Spleen (tissue), 11 donors: ENCODE measurements around the gene TNPO2. TPM values are rescaled to one million over a fixed set of nuclear protein-coding genes. Genes with fewer than 3 reads are reported as not detected.
"Not testable (repeated sequence)": the region's sequence is repeated elsewhere in the genome, so short reads cannot be mapped to it uniquely, and the experiment has no call there.

Experiments
- DNase-seq: peaks from one replicate; pipeline ENCODE4 v3.0.0-alpha.2; 2020
- H3K27ac ChIP-seq, 8 donors: fragments of 200-600 bp; sonication (generic) in 7 of 8; 1 replicate in 4 of 8; 2 replicates in 4 of 8; pipeline versions ENCODE4 v1.5.0 to v1.8.0; 2016 to 2021; ENCODE audit warnings: inconsistent platforms in 4 of 8, mild to moderate bottlenecking in 4 of 8, moderate library complexity in 1 of 8
- H3K27me3 ChIP-seq, 7 donors: fragments of 200-600 bp; sonication (generic) in 6 of 7; replicated peaks in 1 of 7; 1 replicate in 4 of 7; 2 replicates in 3 of 7; pipeline versions ENCODE4 v1.5.0 to v1.8.0; 2016 to 2021; ENCODE audit warnings: inconsistent platforms in 3 of 7, mild to moderate bottlenecking in 1 of 7
- H3K36me3 ChIP-seq, 6 donors: fragments of 200-600 bp; sonication (generic) in 5 of 6; 1 replicate in 4 of 6; 2 replicates in 2 of 6; pipeline versions ENCODE4 v1.5.0 to v1.8.0; 2016 to 2021; ENCODE audit warnings: inconsistent platforms in 2 of 6
- H3K4me1 ChIP-seq, 6 donors: fragments of 200-600 bp; sonication (generic) in 5 of 6; 1 replicate in 3 of 6; 2 replicates in 3 of 6; pipeline versions ENCODE4 v1.5.0 to v1.8.0; 2016 to 2021; ENCODE audit warnings: inconsistent platforms in 3 of 6
- H3K4me3 ChIP-seq, 8 donors: fragments of 200-600 bp; sonication (generic) in 7 of 8; 1 replicate in 4 of 8; 2 replicates in 4 of 8; pipeline versions ENCODE4 v1.5.0 to v1.8.0; 2016 to 2021; ENCODE audit warnings: inconsistent platforms in 4 of 8, mild to moderate bottlenecking in 4 of 8, moderate library complexity in 2 of 8
- H3K9me3 ChIP-seq, 8 donors: fragments of 200-600 bp; sonication (generic) in 7 of 8; 1 replicate in 4 of 8; 2 replicates in 4 of 8; pipeline versions ENCODE4 v1.5.0 to v1.8.0; 2016 to 2021; ENCODE audit warnings: inconsistent platforms in 4 of 8
- POLR2A ChIP-seq, 3 donors: fragments of 450-650 bp; IDR thresholded peaks; one replicate each; pipeline ENCODE4 v1.5.1; 2017; ENCODE audit warnings: antibody characterized with exemption in 3 of 3, mild to moderate bottlenecking in 1 of 3
- POLR2AphosphoS5 ChIP-seq, 3 donors: sonication (generic); formaldehyde crosslinking; IDR thresholded peaks; one replicate each; pipeline ENCODE4 v1.5.1; 2017; ENCODE audit warnings: antibody characterized with exemption in 3 of 3
- WGBS, 5 donors: extraction: QIAGEN DNeasy Blood & Tissue Kit in 3 of 5; methylation state at CpG; one replicate each; pipeline versions ENCODE4 v1.1.5 to v1.1.7; 2013 to 2018; 5-methylcytosine and 5-hydroxymethylcytosine counted together
- intact Hi-C: fragments of 100-400 bp; cut with DNase I; formaldehyde crosslinking; loops from one replicate; pipeline ENCODE4 v1.15.0; 2023; ENCODE audit warnings: low total_unique reads
- polyA plus RNA-seq, 3 donors: library from polyadenylated mRNA; stranded (reverse); fragments of 200-250 nt; gene quantifications; one replicate each; pipeline ENCODE4 v1.2.1, GENCODE V29; 2013
- total RNA-seq, 7 donors: library from RNA; depleted of rRNA in 3 of 7; stranded (reverse); fragments of >200 nt in 3 of 7; fragmentation: NEBNext Ultra II Directional in 4 of 7; extraction: Animal tissue kit (Norgen Biotek cat#: 25700) in 4 of 7; gene quantifications; one replicate each; pipeline versions ENCODE4 v1.1.0 to v1.2.1, GENCODE V29; 2016 to 2021
- TF ChIP-seq, protein P1 (sequence below), 11 experiments: fragments of 200-600 bp in 7 of 11; fragments of 450-650 bp in 4 of 11; sonication (generic) in 4 of 11; IDR thresholded peaks in 8 of 11; conservative IDR thresholded peaks in 3 of 11; 1 replicate in 7 of 11; 2 replicates in 4 of 11; pipeline versions ENCODE4 v1.4.0 to v1.8.0; 2016 to 2021; ENCODE audit warnings: antibody characterized with exemption in 11 of 11, inconsistent platforms in 4 of 11, mild to moderate bottlenecking in 1 of 11
- donor health status: healthy with polysubstance abuse.
- donor health status: DM: no; HTN: no; CAD: no; lungs with moderate emphysema.
- donor health status: DM: no; HTN: no; CAD: no.
- donor health status: Bipolar disorder and iron deficiency.
- donor health status: healthy.
- donor health status: DM: no; HTN: no; CAD: no.
- donor health status: DM: yes; HTN: yes; CAD: no.

The TNPO2 gene
- total and polyA plus RNA-seq, 10 donors = 15.8 to 83.6 (median 50.6) TPM

DNA sequence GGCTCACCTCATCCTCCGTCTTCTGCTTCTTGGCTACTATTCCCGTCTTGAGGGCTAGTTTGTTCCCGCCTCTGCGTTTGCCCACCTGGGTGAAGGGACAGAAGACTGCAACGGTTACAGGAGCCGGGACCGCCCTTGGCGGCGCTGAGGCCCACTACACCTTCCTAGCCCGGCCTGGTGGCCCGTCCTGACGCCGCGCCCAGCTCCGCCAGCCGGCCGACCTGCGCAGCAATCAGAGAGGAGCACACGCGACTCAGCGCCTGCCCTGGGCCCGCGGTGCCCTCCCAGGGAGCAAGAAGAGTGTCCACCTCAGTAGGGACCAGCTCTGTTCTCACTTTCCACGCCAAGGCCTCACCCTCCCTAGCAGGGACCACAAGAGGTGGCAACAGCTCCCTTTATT is 7.6 kb upstream of the TNPO2 start:
- DNase-seq = no peak
- TF ChIP-seq POLR2A (IDR thresholded peaks at IDR 0.05) (no peak), POLR2AphosphoS5 (IDR thresholded peaks at IDR 0.05) (no peak)
- TF ChIP-seq, protein P1, sequence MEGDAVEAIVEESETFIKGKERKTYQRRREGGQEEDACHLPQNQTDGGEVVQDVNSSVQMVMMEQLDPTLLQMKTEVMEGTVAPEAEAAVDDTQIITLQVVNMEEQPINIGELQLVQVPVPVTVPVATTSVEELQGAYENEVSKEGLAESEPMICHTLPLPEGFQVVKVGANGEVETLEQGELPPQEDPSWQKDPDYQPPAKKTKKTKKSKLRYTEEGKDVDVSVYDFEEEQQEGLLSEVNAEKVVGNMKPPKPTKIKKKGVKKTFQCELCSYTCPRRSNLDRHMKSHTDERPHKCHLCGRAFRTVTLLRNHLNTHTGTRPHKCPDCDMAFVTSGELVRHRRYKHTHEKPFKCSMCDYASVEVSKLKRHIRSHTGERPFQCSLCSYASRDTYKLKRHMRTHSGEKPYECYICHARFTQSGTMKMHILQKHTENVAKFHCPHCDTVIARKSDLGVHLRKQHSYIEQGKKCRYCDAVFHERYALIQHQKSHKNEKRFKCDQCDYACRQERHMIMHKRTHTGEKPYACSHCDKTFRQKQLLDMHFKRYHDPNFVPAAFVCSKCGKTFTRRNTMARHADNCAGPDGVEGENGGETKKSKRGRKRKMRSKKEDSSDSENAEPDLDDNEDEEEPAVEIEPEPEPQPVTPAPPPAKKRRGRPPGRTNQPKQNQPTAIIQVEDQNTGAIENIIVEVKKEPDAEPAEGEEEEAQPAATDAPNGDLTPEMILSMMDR (IDR thresholded peaks at IDR 0.05 in 8 of 11, conservative IDR thresholded peaks at IDR 0.05 in 3 of 11) = no peak

DNA sequence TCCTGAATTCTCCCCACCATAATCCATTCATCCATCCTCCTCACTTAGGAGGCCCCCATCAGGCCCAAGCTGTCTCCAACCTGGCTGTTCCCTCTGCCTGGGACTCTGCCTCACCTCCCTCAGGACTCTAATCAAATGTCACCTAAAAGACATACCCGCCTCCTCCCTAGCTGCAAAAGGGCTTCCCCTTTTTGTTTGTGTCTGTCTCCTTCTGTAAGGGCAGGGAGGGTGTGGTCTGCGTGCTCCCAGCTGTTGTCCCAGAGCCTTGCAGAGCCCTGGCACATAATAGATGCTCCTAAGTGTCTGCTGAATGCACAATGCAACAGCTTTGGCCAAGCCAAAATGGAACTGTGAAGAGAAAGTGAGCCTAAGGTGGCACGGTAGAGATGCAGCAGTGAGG is 6.3 kb upstream of the TNPO2 start:
- no peak for DNase-seq

More for the DNA sequence above, 7.6 kb upstream of the TNPO2 start:
- Histone ChIP-seq H3K4me3 (no peak overlapping the region), H3K9me3 (no peaks in the 10 kb centered on the region), H3K4me1 (peaks cover 18 to 74% (median 58%) of the 10 kb centered on the region in 6 donors), H3K36me3 (peaks cover 0 to 53% (median 37%) of the 10 kb centered on the region in 6 donors), H3K27ac (no peak overlapping the region), H3K27me3 (no peaks in the 10 kb centered on the region)
- intact Hi-C loops = no loop called here
- 91 to 95% (median 93%) methylated on average over 21 to 24 of the region's 24 CpGs for WGBS, 5 donors

DNA sequence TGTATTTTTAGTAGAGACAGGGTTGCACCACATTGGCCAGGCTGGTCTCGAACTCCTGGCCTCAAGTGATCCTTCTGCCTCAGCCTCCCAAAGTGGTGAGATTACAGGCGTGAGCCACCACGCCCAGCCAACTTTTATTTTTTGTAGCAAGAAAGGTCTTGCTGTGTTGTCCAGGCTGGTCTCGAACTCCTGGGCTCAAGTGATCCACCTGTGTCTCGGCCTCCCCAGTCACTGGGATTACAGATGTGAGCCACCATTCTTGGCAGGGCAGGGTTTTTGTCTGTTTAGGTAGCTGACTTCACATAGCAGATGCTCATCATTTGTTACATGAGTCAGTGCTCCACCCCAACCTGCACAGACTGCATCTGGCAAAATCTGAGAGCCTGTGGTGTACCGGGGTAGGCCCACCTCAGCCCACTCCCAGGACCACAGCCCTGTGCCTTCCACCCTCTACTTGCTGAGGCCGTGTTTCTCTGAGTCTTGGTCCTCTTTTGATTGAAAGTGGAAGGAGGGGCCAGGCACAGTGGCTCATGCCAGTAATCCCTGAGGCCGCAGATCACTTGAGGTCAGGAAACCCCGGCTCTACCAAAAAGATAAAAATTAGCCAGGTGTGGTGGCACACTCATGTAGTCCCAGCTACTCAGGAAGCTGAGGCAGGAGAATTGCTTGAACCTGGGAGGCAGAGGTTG is 4.2 kb upstream of the TNPO2 start:
- intact Hi-C loops = no loop called here
- Histone ChIP-seq H3K9me3 (no peaks in the 10 kb centered on the region), H3K27ac (peak overlapping the region in 1 of 8 donors; percentile 17), H3K4me1 (peaks cover 23 to 62% (median 56%) of the 10 kb centered on the region in 6 donors), H3K27me3 (no peaks in the 10 kb centered on the region), H3K36me3 (peaks cover 0 to 53% (median 37%) of the 10 kb centered on the region in 6 donors), H3K4me3 (no peak overlapping the region)
- DNase-seq = no peak
- 94 to 98% (median 96%) methylated on average over 7 to 9 of the region's 9 CpGs for WGBS, 5 donors
- TF ChIP-seq POLR2AphosphoS5 (IDR thresholded peaks at IDR 0.05) = no peak
- TF ChIP-seq, protein P1 (IDR thresholded peaks at IDR 0.05 in 8 of 11, conservative IDR thresholded peaks at IDR 0.05 in 3 of 11) = no peak
- TF ChIP-seq POLR2A (IDR thresholded peaks at IDR 0.05) = no peak

More for the DNA sequence above, 6.3 kb upstream of the TNPO2 start:
- no peaks in the 10 kb centered on the region for H3K27me3 ChIP-seq
- no peaks in the 10 kb centered on the region for H3K9me3 ChIP-seq
- H3K4me1 ChIP-seq = peaks cover 18 to 61% (median 51%) of the 10 kb centered on the region in 6 donors
- intact Hi-C loops = no loop called here
- peaks cover 0 to 53% (median 37%) of the 10 kb centered on the region in 6 donors for H3K36me3 ChIP-seq
- peak overlapping the region in 4 of 8 donors; percentile 18 to 39 (median 24) for H3K27ac ChIP-seq
- no peak overlapping the region for H3K4me3 ChIP-seq
- TF ChIP-seq, protein P1 (IDR thresholded peaks at IDR 0.05 in 8 of 11, conservative IDR thresholded peaks at IDR 0.05 in 3 of 11) = no peak
- TF ChIP-seq POLR2AphosphoS5 (IDR thresholded peaks at IDR 0.05) = no peak
- TF ChIP-seq POLR2A (IDR thresholded peaks at IDR 0.05) = no peak
- WGBS, 5 donors = 59 to 72% (median 66%) methylated on average over 3 of the region's 3 CpGs

DNA sequence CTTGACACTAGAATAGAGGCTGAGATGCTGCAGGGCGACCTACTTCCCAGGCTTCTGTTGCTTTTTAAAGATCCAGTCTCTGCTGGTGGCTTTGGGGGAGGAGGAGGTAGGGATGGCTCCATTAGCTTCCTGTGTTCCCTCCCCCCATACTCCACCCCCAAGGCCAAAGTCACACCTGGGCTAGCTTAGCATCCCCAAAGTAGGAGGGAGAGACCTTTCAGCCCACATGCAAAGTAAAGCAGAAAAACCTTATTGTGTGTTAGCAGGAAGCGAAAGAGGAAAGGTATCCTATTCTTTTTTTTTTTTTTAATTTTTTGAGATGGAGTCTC is 3.2 kb upstream of the TNPO2 start:
- no peaks in the 10 kb centered on the region for H3K27me3 ChIP-seq
- peaks cover 0 to 47% (median 37%) of the 10 kb centered on the region in 6 donors for H3K36me3 ChIP-seq
- H3K27ac ChIP-seq = peak overlapping the region in 1 of 8 donors; percentile 30
- no peak overlapping the region for H3K4me3 ChIP-seq
- H3K4me1 ChIP-seq = peaks cover 14 to 56% (median 49%) of the 10 kb centered on the region in 6 donors
- TF ChIP-seq, protein P1 (IDR thresholded peaks at IDR 0.05 in 8 of 11, conservative IDR thresholded peaks at IDR 0.05 in 3 of 11) = no peak
- no peak for DNase-seq
- H3K9me3 ChIP-seq = no peaks in the 10 kb centered on the region
- intact Hi-C loops = no loop called here
- 82 to 100% (median 97%) methylated on average over 2 of the region's 2 CpGs for WGBS, 5 donors

DNA sequence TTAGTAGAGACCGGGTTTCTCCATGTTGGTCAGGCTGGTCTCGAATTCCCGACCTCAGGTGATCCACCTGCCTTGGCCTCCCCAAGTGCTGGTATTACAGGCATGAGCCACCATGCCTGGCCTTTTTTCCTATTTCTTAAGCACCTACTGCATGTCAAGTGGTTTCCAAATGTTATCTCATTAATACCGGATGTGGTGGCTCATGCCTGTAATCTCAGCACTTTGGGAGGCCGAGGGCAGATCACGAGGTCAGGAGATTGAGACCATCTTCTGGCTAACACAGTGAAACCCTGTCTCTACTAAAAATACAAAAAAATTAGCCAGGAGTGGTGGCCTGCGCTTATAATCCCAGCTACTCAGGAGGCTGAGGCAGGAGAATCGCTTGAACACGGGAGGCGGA is 1.9 kb upstream of the TNPO2 start:
- intact Hi-C loops, H3K27ac ChIP-seq: not testable (repeated sequence)

More for the DNA sequence above, 1.9 kb upstream of the TNPO2 start:
- Histone ChIP-seq H3K4me1 (peaks cover 18 to 56% (median 48%) of the 10 kb centered on the region in 6 donors), H3K36me3 (peaks cover 0 to 34% (median 26%) of the 10 kb centered on the region in 6 donors)
- H3K4me3 ChIP-seq, H3K9me3 ChIP-seq, DNase-seq, H3K27me3 ChIP-seq: not testable (repeated sequence)
- WGBS, 5 donors = 89 to 95% (median 90%) methylated on average over 10 of the region's 10 CpGs
